H7 (cell line): ENCODE results near the gene MAPK7. TPM values are rescaled to one million over a fixed set of nuclear protein-coding genes. Genes with fewer than 3 reads are reported as not detected.

Experiments used
- DNase-seq: peaks from one replicate; pipeline ENCODE4 v3.0.0; 2012
- H3K27me3 ChIP-seq: 2 replicates; pipeline ENCODE4 v1.6.0; 2011; ENCODE audit warnings: mild to moderate bottlenecking, low read length; ENCODE audit not compliant: control insufficient read depth, insufficient read depth
- H3K36me3 ChIP-seq: replicated peaks from 2 replicates; pipeline ENCODE4 v1.5.1; 2011; ENCODE audit warnings: low read length; ENCODE audit not compliant: control insufficient read depth, insufficient read depth
- H3K4me3 ChIP-seq: 2 replicates; pipeline ENCODE4 v1.5.1; 2011; ENCODE audit warnings: low read depth, mild to moderate bottlenecking, control low read depth, low read length, moderate library complexity; ENCODE audit not compliant: insufficient read depth
- total RNA-seq: library from RNA; depleted of rRNA; stranded (reverse); fragments of >200 nt; shearing (Covaris generic); gene quantifications from 2 replicates; pipeline ENCODE4 v1.2.3, GENCODE V29; 2014

The MAPK7 gene
- total RNA-seq, 1 experiment from 2014 or later = 26.1 TPM

DNA sequence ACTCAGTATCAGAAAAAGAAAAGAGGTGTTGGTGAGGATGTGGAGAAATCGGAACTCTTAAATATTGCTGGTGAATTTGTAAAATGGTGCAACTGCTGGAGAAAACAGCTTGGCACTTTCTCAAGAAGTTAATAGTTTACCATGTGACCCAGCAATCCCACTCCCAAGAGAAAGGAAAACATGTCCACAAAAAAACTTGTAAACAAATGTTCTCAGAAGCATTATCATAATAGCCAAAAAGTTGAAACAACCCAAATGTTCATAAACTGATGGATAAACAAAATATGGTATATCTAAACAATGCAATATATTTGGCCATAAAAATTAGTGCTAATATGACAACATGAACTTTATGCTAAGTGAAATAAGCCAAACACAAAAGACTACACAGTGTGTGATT is 2.6 kb upstream of the MAPK7 start:
- Histone ChIP-seq H3K27me3 (no peaks in the 10 kb centered on the region), H3K36me3 (peaks cover 15% of the 10 kb centered on the region), H3K4me3 (no peak overlapping the region)
- no peak for DNase-seq

DNA sequence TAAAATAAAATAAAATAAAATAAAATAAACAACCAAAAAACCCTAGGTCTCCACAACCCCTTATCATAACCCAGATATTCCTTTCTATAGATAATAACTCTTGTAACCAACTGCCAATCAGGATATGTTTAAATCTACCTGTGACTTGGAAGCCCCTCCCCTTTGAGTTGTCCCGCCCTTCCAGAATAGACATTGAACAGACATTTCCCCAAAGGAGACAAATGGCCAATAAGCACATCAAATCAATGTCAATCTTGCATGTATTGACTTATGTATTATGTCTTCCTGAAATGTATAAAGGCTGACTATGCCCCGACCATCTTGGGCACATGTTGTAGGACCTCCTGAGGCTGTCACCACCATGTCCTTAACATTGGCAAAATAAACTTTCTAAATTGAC is 1.5 kb upstream of the MAPK7 start:
- no peaks in the 10 kb centered on the region for H3K27me3 ChIP-seq
- DNase-seq = no peak
- H3K4me3 ChIP-seq = peak overlapping the region; percentile 77
- peaks cover 21% of the 10 kb centered on the region for H3K36me3 ChIP-seq

DNA sequence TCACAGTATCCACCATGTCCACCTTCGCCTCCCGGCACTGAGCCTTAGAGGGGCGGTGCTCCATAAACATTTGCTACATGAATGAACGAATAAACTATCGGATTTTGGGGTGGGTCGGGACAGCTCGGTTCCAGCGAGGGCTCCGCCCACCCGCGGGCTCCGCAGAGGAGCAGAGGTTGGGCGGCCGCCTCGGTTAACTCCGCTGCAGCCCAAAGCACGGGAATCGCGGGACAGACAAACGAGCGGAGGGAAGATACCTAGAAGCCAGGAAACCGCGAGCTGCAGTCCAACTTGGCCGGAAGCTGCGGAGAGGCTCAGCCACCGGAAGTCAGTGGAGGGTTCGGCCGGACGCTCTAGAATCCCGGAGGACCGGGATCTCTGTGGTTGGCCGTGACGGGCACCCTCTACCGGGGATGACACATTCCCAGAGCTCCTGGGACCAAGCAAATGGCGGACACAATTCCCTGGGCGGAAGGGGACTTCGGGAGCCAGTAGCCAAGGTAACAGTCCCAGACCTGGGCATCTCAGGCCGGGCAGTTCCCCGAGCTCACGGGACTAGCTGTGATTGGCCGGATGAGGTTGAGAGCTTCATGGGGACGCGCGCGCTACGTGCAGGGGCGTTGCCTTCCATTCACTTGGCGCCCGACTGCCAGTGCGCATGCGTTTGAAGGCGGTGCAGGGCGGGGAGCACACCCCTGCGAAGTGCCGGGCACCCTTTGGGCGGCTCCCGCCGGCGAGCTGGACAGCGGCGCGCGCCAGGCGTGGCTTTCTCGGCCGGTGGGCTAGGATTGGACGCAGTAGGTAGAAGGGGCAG is 489 bp upstream of the MAPK7 start:
- Histone ChIP-seq H3K27me3 (no peaks in the 10 kb centered on the region), H3K4me3 (peak overlapping the region; percentile 89), H3K36me3 (peaks cover 24% of the 10 kb centered on the region)
- DNase-seq = peak; percentile 100

DNA sequence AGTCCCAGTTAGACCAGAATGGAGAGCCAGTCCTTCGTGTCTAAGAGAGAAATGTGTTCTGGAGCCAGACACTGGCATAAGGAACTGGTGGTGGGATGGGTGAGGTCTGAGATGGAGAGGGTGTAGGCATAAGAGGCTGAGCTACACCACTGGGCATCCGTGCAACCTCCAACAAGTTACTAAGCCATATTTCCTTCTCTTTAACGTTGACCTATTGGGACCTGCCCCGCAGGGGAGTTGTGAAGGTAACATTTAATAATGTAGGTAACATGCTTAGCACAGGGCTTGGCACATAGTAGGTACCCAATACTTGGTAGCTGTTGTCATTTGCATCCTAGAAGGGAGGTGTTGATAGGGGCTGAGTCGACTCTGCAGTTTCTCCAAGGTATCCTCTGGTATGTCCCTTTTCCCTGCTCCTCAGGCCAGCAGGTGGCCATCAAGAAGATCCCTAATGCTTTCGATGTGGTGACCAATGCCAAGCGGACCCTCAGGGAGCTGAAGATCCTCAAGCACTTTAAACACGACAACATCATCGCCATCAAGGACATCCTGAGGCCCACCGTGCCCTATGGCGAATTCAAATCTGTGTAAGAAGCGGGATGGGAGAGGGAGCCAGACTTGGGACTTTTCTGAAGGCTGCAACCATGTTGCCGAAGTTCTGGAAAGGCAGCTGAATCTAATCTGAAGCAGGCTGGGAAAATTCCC is 1.2 kb downstream of the MAPK7 start:
- peak overlapping the region; percentile 89 for H3K4me3 ChIP-seq
- DNase-seq = no peak
- H3K27me3 ChIP-seq = no peaks in the 10 kb centered on the region
- H3K36me3 ChIP-seq = peaks cover 36% of the 10 kb centered on the region

DNA sequence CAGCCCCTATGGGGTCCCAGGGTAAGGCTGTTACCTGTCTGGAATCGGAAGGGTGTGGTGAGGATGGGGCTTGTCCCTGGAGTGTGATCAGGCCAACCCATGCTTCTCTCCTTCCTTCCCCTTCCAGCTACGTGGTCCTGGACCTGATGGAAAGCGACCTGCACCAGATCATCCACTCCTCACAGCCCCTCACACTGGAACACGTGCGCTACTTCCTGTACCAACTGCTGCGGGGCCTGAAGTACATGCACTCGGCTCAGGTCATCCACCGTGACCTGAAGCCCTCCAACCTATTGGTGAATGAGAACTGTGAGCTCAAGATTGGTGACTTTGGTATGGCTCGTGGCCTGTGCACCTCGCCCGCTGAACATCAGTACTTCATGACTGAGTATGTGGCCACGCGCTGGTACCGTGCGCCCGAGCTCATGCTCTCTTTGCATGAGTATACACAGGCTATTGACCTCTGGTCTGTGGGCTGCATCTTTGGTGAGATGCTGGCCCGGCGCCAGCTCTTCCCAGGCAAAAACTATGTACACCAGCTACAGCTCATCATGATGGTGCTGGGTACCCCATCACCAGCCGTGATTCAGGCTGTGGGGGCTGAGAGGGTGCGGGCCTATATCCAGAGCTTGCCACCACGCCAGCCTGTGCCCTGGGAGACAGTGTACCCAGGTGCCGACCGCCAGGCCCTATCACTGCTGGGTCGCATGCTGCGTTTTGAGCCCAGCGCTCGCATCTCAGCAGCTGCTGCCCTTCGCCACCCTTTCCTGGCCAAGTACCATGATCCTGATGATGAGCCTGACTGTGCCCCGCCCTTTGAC is 2.4 kb downstream of the MAPK7 start:
- Histone ChIP-seq H3K27me3 (no peaks in the 10 kb centered on the region), H3K4me3 (no peak overlapping the region), H3K36me3 (peaks cover 39% of the 10 kb centered on the region)
- no peak for DNase-seq

DNA sequence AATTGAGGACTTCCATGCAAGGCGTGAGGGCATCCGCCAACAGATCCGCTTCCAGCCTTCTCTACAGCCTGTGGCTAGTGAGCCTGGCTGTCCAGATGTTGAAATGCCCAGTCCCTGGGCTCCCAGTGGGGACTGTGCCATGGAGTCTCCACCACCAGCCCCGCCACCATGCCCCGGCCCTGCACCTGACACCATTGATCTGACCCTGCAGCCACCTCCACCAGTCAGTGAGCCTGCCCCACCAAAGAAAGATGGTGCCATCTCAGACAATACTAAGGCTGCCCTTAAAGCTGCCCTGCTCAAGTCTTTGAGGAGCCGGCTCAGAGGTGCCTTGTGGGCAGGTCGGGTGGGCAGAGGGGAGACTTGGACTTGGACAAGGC is 3.1 kb downstream of the MAPK7 start:
- Histone ChIP-seq H3K4me3 (no peak overlapping the region), H3K27me3 (no peaks in the 10 kb centered on the region), H3K36me3 (peaks cover 39% of the 10 kb centered on the region)
- DNase-seq = no peak

DNA sequence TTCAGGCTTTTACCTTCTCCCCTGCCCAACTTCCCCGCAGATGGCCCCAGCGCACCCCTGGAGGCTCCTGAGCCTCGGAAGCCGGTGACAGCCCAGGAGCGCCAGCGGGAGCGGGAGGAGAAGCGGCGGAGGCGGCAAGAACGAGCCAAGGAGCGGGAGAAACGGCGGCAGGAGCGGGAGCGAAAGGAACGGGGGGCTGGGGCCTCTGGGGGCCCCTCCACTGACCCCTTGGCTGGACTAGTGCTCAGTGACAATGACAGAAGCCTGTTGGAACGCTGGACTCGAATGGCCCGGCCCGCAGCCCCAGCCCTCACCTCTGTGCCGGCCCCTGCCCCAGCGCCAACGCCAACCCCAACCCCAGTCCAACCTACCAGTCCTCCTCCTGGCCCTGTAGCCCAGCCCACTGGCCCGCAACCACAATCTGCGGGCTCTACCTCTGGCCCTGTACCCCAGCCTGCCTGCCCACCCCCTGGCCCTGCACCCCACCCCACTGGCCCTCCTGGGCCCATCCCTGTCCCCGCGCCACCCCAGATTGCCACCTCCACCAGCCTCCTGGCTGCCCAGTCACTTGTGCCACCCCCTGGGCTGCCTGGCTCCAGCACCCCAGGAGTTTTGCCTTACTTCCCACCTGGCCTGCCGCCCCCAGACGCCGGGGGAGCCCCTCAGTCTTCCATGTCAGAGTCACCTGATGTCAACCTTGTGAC is 3.6 kb downstream of the MAPK7 start:
- no peak for DNase-seq
- Histone ChIP-seq H3K36me3 (peaks cover 39% of the 10 kb centered on the region), H3K4me3 (no peak overlapping the region), H3K27me3 (no peaks in the 10 kb centered on the region)

DNA sequence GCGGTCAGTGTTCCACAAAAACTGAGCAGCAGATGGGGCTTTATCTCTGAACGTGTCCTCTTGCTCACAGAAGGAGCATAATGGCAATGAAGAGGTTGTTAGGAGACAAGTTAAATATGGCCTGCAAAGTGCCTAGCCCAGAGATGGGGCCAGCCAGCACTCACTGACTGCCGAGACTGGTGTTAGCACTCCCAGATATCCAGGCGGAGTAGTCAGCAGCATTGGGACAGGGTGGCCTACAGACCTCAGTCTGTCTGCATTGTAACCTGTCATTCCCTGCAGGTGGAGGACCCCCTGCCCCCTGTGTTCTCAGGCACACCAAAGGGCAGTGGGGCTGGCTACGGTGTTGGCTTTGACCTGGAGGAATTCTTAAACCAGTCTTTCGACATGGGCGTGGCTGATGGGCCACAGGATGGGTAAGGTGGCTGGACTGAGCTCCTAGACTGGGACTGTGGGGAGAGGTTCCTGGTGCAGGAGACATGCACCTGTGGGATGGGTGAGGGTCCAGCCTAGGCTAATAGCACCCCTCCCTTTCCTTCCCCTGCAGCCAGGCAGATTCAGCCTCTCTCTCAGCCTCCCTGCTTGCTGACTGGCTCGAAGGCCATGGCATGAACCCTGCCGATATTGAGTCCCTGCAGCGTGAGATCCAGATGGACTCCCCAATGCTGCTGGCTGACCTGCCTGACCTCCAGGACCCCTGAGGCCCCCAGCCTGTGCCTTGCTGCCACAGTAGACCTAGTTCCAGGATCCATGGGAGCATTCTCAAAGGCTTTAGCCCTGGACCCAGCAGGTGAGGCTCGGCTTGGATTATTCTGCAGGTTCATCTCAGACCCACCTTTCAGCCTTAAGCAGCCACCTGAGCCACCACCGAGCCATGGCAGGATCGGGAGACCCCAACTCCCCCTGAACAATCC is 4.5 kb downstream of the MAPK7 start:
- Histone ChIP-seq H3K4me3 (no peak overlapping the region), H3K27me3 (no peaks in the 10 kb centered on the region), H3K36me3 (peaks cover 39% of the 10 kb centered on the region)
- DNase-seq = no peak

DNA sequence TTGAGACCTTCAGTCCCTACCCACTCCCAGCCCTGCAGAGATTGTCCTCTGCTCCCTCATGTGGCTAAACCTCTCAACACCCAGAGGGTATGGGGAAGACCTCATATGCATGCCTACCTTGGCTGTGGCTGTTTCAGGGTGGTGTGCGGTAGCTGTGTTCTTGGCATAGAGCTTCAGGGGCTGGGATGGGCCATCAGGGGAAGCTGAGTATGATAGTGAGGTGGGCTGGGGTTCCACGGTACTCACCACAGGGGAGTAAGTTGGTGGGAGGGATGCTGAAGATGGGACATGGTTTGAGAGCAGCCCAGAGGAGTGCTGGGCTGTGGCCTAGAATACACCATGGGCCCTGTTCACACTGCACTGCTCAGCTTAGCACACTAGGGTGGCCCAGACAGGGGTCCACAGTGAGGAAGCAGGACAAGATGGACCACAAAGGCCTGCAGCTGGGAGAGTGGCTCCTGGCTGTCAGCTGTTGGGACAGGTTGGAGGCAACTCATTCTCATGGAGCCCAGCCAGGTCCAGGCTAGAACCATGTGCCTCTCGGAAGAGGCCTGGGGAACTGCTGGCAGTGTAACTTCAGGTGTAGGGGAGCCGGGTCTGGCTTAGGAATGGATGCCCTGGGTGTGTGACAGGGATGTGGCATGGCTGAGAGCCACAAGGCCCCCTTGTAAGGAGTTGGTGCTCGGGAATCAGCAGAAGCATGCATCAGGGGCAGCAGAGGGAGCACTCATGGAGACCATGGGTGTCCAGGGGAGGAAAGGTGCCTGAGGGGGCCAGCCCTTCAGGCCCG is 5.6 kb downstream of the MAPK7 start:
- no peaks in the 10 kb centered on the region for H3K27me3 ChIP-seq
- H3K36me3 ChIP-seq = peaks cover 39% of the 10 kb centered on the region

DNA sequence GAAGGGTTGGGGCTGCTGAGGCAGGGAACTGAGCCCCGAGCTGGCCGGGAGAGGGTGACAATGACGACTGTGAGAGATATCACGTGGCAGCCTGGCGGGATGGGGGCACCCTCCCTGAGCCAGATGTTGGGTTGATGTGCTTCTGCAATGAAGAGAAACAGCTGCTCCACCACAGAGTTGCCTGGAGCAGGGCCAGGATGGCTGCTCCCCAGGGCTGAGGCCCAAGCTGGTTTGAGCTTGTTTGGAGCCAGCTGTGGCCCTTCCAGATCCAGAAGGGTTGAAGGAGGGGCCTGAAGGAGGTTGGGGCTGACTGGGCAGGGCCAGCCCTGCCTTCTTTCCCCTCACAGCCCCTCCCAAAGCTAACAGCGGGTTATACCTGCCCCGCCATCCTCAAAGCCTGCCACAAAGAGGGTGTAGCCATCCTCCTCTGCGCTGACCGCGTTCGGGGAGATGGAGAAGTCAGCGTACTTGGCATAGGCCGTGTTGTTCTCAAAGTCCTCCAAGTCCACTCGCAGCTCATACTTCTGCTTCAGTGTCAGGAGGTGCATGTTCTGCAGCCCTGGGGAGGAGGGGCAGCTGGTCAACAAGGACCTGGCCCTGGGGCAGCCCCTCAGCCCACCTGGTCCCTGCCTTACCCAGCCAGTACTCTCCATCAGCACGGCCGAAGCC is 6.6 kb downstream of the MAPK7 start:
- DNase-seq = peak; percentile 63
- no peak overlapping the region for H3K4me3 ChIP-seq

More for the DNA sequence above, 5.6 kb downstream of the MAPK7 start:
- no peak for DNase-seq
- no peak overlapping the region for H3K4me3 ChIP-seq

DNA sequence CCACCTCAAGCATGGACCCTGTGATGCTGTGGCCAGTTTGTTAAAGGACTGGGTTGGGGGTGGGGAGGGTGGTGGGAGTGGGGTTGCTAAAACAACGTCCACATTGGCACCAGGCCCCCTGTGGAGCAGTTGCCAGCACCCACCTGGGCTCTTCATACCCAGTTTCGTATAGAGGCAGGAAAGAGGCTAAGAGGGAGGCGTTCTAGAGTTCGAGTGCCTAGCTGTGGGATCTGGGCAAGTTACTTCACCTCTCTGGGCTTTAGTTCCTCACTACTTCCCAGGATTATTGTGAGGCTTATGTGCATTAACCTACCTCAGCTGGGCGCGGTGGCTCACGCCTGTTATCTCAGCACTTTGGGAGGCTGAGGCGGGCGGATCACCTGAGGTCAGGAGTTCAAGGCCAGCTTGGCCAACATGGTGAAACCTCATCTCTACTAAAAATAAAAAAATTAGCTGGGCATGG is 7.3 kb downstream of the MAPK7 start:
- DNase-seq = no peak
- no peak overlapping the region for H3K4me3 ChIP-seq

More for the DNA sequence above, 6.6 kb downstream of the MAPK7 start:
- Histone ChIP-seq H3K27me3 (no peaks in the 10 kb centered on the region), H3K36me3 (peaks cover 35% of the 10 kb centered on the region)

More for the DNA sequence above, 7.3 kb downstream of the MAPK7 start:
- Histone ChIP-seq H3K36me3 (peaks cover 28% of the 10 kb centered on the region), H3K27me3 (no peaks in the 10 kb centered on the region)
